ENCODE data around the gene MUC5B.
"Not testable (repeated sequence)": the region's sequence is repeated elsewhere in the genome, so short reads cannot be mapped to it uniquely, and the experiment has no call there.

The MUC5B gene

GRCh38 chr11:1222491-1223345 is at the start of gene MUC5B:
Gene MUC5B (plus strand): TSS chr11:1223066. CDS start chr11:1223124, 58 bp downstream.
- DNase-seq, result no peak

DNA sequence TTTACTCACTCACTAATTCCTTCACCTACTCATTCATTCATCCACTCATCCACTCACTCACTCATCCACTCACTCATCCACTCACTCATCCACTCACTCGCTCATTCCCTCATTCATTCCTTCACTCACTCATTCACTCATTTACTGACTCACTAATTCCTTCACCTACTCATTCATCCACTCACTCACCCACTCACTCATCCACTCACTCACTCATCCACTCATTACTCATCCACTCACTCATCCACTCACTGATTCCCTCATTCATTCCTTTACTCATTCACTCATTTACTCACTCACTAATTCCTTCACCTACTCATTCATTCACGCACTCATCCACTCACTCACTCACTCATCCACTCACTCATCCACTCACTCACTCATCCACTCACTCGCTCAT is 49.5 kb upstream of the MUC5B start:
- not testable (repeated sequence) for DNase-seq

GRCh38 chr11:1174441-1175370 is 48.2 kb upstream of the MUC5B start:
- DNase-seq, result no peak

DNA sequence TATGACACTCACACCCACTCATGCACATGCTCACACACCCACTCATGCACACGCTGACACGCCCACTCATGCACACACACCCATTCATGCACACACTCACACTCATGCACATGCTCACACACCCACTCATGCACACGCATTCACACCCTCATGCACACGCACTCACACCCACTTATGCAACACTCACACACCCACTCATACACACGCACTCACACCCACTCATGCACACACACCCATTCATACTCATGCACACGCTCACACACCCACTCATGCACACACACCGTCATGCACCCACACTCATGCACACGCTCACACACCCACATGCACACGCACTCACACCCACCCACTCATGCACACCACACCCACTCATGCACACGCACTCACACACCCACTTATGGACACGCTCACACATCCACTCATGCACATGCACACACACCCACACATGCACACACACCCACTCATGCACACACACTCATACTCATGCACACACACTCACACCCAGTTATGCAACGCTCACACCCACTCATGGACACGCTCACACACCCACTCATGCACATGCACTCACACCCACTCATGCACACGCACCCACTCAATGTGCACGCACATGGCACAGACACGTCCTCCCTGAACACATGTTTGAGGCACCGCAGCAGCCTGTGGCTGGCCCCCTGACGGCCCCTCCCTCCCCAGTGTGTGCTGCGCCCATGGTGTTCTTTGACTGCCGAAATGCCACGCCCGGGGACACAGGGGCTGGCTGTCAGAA is 47.2 kb upstream of the MUC5B start:
- no peak for DNase-seq

DNA sequence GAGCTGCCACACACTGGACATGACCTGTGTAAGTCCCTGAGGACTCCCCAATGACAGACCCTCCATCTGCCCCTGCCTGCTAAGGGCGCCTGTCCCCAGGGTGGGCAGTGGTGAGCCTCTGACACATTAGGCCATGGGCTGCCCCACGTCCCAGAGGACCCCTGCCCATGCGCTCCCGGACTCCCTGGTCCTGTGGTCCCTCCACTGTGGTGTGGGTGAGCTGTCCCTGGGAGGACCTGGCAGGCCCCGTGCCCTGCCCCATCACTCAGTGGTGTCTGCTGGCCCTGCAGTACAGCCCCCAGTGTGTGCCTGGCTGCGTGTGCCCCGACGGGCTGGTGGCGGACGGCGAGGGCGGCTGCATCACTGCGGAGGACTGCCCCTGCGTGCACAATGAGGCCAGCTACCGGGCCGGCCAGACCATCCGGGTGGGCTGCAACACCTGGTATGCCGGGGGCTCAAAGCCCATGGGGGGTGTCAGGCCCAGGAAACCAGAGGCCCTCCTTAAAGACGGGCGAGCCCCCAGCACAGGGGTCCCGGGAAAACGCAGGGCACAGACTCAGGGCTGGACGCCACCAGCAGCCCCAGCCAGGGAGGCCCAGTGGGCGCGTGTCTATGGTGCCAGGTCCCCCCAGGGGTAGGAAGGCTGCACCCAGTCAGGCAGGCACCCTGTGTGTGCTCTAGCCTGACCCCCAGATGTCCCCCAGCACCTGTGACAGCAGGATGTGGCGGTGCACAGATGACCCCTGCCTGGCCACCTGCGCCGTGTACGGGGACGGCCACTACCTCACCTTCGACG is 46.4 kb upstream of the MUC5B start:
- DNase-seq, result no peak

DNA sequence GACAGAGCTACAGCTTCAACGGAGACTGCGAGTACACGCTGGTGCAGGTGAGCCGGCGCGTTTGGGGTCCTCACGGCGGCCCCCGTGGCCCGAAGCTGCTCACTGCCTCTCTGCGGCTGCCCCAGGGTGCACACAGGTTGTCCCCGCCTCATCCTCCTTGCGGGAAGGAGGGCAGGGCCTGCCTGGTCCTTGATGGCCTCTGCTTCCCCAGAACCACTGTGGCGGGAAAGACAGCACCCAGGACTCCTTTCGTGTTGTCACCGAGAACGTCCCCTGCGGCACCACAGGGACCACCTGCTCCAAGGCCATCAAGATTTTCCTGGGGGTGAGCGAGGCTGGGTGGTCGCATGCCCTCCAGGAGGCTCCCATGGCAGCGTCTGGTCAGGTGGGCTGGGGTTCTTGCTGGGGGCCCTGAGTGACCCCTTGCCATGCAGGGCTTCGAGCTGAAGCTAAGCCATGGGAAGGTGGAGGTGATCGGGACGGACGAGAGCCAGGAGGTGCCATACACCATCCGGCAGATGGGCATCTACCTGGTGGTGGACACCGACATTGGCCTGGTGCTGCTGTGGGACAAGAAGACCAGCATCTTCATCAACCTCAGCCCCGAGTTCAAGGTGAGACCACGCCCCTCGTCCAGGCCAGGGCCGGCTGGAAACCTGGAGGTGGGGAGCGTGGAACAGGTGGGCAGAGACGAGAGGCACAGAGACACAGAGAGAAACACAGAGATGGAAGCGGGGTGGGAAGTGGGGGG is 45.7 kb upstream of the MUC5B start:
- no peak for DNase-seq

GRCh38 chr11:1177771-1178090 is 45.1 kb upstream of the MUC5B start:
- no peak for DNase-seq

- no peak for DNase-seq
Observed at GRCh38 chr11:1178201-1178885, 44.5 kb upstream of the MUC5B start.

GRCh38 chr11:1178906-1179305 is 44.0 kb upstream of the MUC5B start:
- DNase-seq, result no peak

DNA sequence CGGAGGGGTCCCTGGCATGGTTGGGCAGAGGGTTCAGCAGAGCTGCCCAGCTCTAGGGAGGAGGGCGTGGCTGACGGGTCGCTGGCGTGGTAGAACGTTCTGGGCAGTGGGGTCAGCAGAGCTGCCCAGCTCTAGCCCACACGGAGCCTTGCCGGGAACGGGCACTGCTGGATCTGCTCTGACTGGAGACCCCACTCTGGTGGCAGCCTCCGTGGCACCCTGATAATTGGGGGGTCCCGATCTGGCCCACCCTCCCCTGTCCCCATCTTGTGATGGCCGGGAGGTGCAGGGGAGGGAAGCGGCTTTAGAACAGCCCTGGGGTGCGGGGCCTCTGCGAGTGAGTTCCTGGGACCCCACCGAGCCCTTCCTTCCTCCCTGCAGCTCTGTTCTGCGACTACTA is 43.2 kb upstream of the MUC5B start:
- no peak for DNase-seq

- DNase-seq, result no peak
Observed at GRCh38 chr11:1180171-1180570, 42.7 kb upstream of the MUC5B start.

DNA sequence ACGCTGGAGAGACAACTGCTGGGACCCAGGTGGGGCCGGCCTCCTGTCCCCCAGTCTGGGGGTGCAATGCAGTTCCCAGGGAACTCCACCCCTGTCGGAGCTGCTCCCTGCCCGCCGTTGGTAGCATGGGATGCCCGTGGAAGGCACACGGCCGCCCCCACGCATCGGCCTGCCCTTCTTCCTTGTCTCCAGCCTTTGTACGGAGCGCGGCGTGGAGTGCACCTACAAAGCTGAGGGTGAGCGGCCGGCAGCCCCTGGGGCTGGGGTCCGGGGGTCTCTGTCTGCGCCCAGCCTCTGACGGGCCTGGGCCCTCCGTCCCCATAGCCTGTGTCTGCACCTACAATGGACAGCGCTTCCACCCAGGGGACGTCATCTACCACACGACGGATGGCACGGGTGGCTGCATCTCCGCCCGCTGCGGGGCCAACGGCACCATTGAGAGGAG is 41.9 kb upstream of the MUC5B start:
- no peak for DNase-seq

GRCh38 chr11:1181420-1181819 is 41.4 kb upstream of the MUC5B start:
- DNase-seq, result no peak

DNA sequence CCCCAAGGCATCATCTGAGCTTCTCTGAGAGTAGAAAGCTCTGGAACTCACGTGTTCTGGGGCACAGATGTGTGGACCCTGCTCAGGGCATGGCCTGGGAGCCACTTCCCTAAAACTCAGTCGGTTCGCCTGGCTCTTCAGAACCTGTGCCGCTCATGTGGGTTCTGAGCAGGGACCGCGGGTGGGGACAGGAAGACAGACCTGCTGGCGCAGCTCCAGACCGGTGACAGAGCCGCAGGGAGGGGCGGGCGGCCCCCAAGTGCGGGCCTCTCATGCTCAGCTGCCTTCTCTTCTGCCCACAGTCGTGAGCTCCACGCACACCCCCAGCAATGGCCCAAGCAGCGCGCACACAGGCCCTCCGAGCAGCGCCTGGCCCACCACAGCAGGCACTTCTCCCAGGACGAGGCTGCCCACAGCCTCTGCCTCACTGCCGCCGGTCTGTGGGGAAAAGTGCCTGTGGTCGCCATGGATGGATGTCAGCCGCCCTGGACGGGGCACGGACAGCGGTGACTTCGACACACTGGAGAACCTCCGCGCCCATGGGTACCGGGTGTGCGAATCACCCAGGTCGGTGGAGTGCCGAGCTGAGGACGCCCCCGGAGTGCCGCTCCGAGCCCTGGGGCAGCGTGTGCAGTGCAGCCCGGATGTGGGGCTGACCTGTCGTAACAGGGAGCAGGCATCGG is 40.9 kb upstream of the MUC5B start:
- DNase-seq, result no peak

- DNase-seq, result not testable (repeated sequence)
Observed at GRCh38 chr11:1184139-1184538, 38.7 kb upstream of the MUC5B start.

GRCh38 chr11:1188451-1189130 is 34.3 kb upstream of the MUC5B start:
- not testable (repeated sequence) for DNase-seq

DNA sequence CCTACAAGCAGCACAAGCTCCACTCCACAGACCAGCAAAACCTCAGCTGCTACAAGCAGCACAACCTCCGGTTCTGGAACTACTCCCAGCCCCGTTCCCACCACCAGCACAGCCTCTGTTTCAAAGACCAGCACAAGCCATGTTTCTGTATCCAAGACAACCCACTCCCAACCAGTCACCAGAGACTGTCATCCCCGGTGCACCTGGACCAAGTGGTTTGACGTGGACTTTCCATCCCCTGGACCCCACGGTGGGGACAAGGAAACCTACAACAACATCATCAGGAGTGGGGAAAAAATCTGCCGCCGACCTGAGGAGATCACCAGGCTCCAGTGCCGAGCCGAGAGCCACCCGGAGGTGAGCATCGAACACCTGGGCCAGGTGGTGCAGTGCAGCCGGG is 33.0 kb upstream of the MUC5B start:
- not testable (repeated sequence) for DNase-seq

GRCh38 chr11:1191786-1192470 is 30.9 kb upstream of the MUC5B start:
- DNase-seq, result not testable (repeated sequence)

- DNase-seq, result no peak
Observed at GRCh38 chr11:1192741-1193325, 30.0 kb upstream of the MUC5B start.

Data from SHP77 treated with DMSO at 0.1 percent for 48 hours (cell line).